Lower lobe of right lung (tissue), 2 donors: Measurements from ENCODE around the gene DLEC1. TPM values are rescaled to one million over a fixed set of nuclear protein-coding genes. Genes with fewer than 3 reads are reported as not detected.

Experiments used
- ATAC-seq, 2 donors: fragments of 200-7000 bp; cut with Tn5 transposase; one replicate each; pipeline ENCODE4 v1.9.1; 2020 to 2022; ENCODE audit warnings: mild to moderate bottlenecking in 2 of 2, moderate library complexity in 2 of 2
- DNase-seq: peaks from one replicate; pipeline ENCODE4 v3.0.0-alpha.2; 2020
- H3K27ac ChIP-seq: fragments of 200-600 bp; one replicate; pipeline ENCODE4 v1.8.0; 2022
- H3K27me3 ChIP-seq: fragments of 200-600 bp; one replicate; pipeline ENCODE4 v1.8.0; 2022; ENCODE audit warnings: low read depth
- H3K36me3 ChIP-seq: fragments of 200-600 bp; one replicate; pipeline ENCODE4 v1.8.0; 2022; ENCODE audit warnings: mild to moderate bottlenecking
- H3K4me1 ChIP-seq: fragments of 200-600 bp; one replicate; pipeline ENCODE4 v1.8.0; 2022
- H3K4me3 ChIP-seq: fragments of 200-600 bp; one replicate; pipeline ENCODE4 v1.8.0; 2022; ENCODE audit warnings: mild to moderate bottlenecking
- H3K9me3 ChIP-seq: fragments of 200-600 bp; one replicate; pipeline ENCODE4 v1.8.0; 2022
- CTCF ChIP-seq: fragments of 200-600 bp; IDR thresholded peaks from one replicate; pipeline ENCODE4 v1.8.0; 2022; ENCODE audit warnings: antibody characterized with exemption, mild to moderate bottlenecking
- intact Hi-C: fragments of 100-400 bp; cut with DNase I; formaldehyde crosslinking; loops from one replicate; pipeline ENCODE4 v1.11.0; 2022
- long read RNA-seq: library from polyadenylated mRNA; unstranded; transcript quantifications from one replicate; pipeline ENCODE4 v2.0.0, GENCODE V29; 2021
- total RNA-seq: library from RNA; stranded (reverse); fragmentation: NEBNext Ultra II Directional; extraction: Animal tissue kit (Norgen Biotek cat#: 25700); gene quantifications from one replicate; pipeline ENCODE4 v1.2.1, GENCODE V29; 2021
- donor health status: DM: no; HTN: yes; CAD: no; lungs with severe emphysema.

DLEC1 gene
- 15.0 TPM for total RNA-seq
- long read RNA-seq, partial matches to known transcripts, result 4 of 18 reads
- long read RNA-seq, other reads (novel, unspliced or antisense), result 14 of 18 reads

- H3K4me1 ChIP-seq, result peaks cover 25% of the 10 kb centered on the region
- DNase-seq (peak; percentile 91), ATAC-seq (peak; percentile 81 to 83)
- no peaks in the 10 kb centered on the region for H3K9me3 ChIP-seq
- no peak for TF ChIP-seq CTCF
- peak within 1 kb of the TSS; percentile 66 for H3K4me3 ChIP-seq
- H3K27me3 ChIP-seq, result no peaks in the 10 kb centered on the region
- H3K36me3 ChIP-seq, result no peaks in the 10 kb centered on the region
- H3K27ac ChIP-seq, result peak within 1 kb of the TSS; percentile 68
- intact Hi-C loops, result no loop called here
Observed at GRCh38 chr3:38039101-38039898, at the start of gene DLEC1. Gene DLEC1, plus strand, starts transcription at chr3:38039208. Its CDS starts 18 bp downstream, at chr3:38039226.

- TF ChIP-seq CTCF, result no peak
- peaks cover 39% of the 10 kb centered on the region for H3K4me1 ChIP-seq
- DNase-seq, result no peak
Observed at GRCh38 chr3:37989821-37990480, 49.1 kb upstream of the DLEC1 start.

GRCh38 chr3:37990527-37990926, 48.5 kb upstream of the DLEC1 start, which contains the start of gene VILL:
Gene VILL, plus strand, starts transcription at chr3:37990786. Its CDS starts 2,887 bp downstream, at chr3:37993673.
- Histone ChIP-seq H3K27ac (peak within 1 kb of the TSS; percentile 31), H3K4me3 (peak within 1 kb of the TSS; percentile 19), H3K36me3 (no peaks in the 10 kb centered on the region), H3K4me1 (peaks cover 44% of the 10 kb centered on the region), H3K9me3 (no peaks in the 10 kb centered on the region), H3K27me3 (no peaks in the 10 kb centered on the region)
- no peak for TF ChIP-seq CTCF
- intact Hi-C loops, result no loop called here
- ATAC-seq, result peak; percentile 7 to 33
- peak; percentile 71 for DNase-seq

More at GRCh38 chr3:37989821-37990480, 49.1 kb upstream of the DLEC1 start:
- Histone ChIP-seq H3K27ac (no peak overlapping the region), H3K9me3 (no peaks in the 10 kb centered on the region), H3K27me3 (no peaks in the 10 kb centered on the region), H3K4me3 (no peak overlapping the region), H3K36me3 (no peaks in the 10 kb centered on the region)
- no peak for ATAC-seq
- intact Hi-C loops, result no loop called here

GRCh38 chr3:37991109-37991508, 47.9 kb upstream of the DLEC1 start:
- intact Hi-C loops, result no loop called here
- Histone ChIP-seq H3K9me3 (no peaks in the 10 kb centered on the region), H3K36me3 (no peaks in the 10 kb centered on the region), H3K4me3 (peak overlapping the region; percentile 19), H3K27ac (peak overlapping the region; percentile 31), H3K27me3 (no peaks in the 10 kb centered on the region), H3K4me1 (peaks cover 45% of the 10 kb centered on the region)
- TF ChIP-seq CTCF, result no peak
- no peak for DNase-seq
- ATAC-seq, result no peak

GRCh38 chr3:37991823-37992222, 47.2 kb upstream of the DLEC1 start:
- no peak for DNase-seq
- intact Hi-C loops, result no loop called here
- peaks cover 39% of the 10 kb centered on the region for H3K4me1 ChIP-seq

More at GRCh38 chr3:37991823-37992222, 47.2 kb upstream of the DLEC1 start:
- Histone ChIP-seq H3K36me3 (no peaks in the 10 kb centered on the region), H3K4me3 (no peak overlapping the region), H3K27ac (peak overlapping the region; percentile 10), H3K9me3 (no peaks in the 10 kb centered on the region), H3K27me3 (no peaks in the 10 kb centered on the region)
- no peak for ATAC-seq
- no peak for TF ChIP-seq CTCF
